ENCODE measurements around the gene TBC1D14. TPM values are rescaled to one million over a fixed set of nuclear protein-coding genes. Genes with fewer than 3 reads are reported as not detected.

TBC1D14 gene
- total RNA-seq, 1 donor: 34.0 TPM

DNA sequence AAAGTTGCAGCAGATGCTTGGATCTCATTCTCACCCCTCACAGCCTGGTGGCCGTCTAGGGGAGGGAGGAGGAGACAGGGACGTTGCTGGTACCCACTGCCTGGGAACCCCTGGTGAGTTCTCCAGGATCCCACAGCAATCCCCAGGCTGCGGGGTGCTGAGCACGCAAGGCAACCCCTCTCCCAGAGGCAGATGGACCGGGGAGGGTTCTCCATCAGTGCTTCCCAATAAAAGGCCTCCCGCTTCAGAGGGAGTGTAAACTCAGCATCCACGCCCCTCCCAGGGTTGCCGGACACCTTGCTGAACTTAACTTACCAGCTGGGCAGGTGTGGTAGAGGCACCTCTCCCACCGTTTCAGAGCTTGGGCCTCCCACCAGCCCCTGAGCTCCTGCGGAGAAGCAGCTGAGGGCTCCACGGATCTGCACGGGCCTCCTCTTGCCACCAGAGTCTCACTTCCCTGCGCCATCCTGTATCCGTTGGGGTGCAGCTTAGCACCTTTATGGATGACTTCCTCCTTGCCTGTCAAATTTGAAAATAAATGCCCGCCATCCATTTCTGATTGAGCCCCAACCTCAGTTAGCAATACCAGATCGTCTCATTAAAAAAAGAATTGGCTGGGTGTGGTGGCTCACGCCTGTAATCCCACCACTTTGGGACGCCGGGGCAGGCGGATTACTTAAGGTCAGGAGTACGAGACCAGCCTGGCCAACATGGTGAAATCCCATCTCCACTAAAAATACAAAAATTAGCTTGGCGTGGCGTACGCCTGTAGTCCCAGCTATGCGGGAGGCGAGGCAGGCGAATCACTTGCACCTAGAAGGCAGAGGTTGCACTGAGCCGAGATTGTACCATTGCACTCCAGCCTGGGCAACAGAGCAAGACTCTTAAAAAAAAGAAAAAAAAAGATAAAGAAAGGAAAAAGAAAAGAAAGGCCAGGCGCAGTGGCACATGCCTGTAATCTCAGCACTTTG lies 14.8 kb upstream of the TBC1D14 start:
- TF ChIP-seq CTCF (IDR thresholded peaks at IDR 0.05; ENCODE audit: insufficient read depth, low read length): no peak

GRCh38 chr4:6896035-6896434 lies 13.6 kb upstream of the TBC1D14 start:
- no peak for TF ChIP-seq CTCF (IDR thresholded peaks at IDR 0.05; ENCODE audit: insufficient read depth, low read length)
- no peak overlapping the region for H3K4me3 ChIP-seq (ENCODE audit: low read depth, low read length)
- DNase-seq (ENCODE audit: low read depth): no peak

More for the DNA sequence above, 14.8 kb upstream of the TBC1D14 start:
- H3K4me3 ChIP-seq (ENCODE audit: low read depth, low read length): no peak overlapping the region
- DNase-seq (ENCODE audit: low read depth): no peak

- H3K4me3 ChIP-seq (ENCODE audit: low read depth, low read length): no peak overlapping the region
- DNase-seq (ENCODE audit: low read depth): no peak
- no peak for TF ChIP-seq CTCF (IDR thresholded peaks at IDR 0.05; ENCODE audit: insufficient read depth, low read length)
These were observed 10.9 kb upstream of the TBC1D14 start for GRCh38 chr4:6898763-6899162.

- no peak overlapping the region for H3K4me3 ChIP-seq (ENCODE audit: low read depth, low read length)
- TF ChIP-seq CTCF (IDR thresholded peaks at IDR 0.05; ENCODE audit: insufficient read depth, low read length): no peak
- DNase-seq (ENCODE audit: low read depth): no peak
These were observed 9.3 kb upstream of the TBC1D14 start for GRCh38 chr4:6900181-6900812.

GRCh38 chr4:6900956-6901355 lies 8.7 kb upstream of the TBC1D14 start:
- no peak for DNase-seq (ENCODE audit: low read depth)
- no peak for TF ChIP-seq CTCF (IDR thresholded peaks at IDR 0.05; ENCODE audit: insufficient read depth, low read length)
- no peak overlapping the region for H3K4me3 ChIP-seq (ENCODE audit: low read depth, low read length)

DNA sequence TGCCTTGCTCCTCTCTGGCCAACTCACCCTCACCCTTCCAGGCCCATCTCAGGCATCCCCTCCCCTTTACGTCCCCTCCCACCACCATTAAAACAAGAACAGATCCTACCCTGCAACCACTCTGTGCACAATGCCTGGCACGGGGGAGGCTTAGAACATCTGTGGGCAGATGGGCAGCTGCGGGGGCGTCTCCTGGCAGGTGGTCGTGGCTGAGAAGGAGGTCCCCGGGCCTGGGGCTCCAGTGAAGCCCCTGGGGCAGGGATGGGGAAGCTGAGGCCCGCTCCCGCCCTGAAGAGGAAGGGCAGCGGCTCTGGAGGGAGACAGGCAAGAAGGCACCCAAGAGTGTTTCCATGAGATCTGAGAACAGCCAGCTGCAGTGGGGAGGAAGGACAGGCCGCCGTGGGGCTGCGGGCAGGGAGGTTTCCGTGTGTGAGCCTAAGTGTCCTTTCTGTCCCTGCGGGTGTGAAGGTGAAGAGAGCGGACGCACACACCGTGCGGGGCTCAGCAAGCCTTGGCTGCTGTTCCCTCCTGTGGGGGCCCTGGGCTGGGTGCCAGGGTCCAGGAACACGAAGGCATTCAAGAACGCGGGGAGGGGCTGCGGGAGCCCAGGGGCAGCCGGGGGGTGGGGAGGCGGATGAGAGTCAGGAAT lies 7.8 kb upstream of the TBC1D14 start:
- TF ChIP-seq CTCF (IDR thresholded peaks at IDR 0.05; ENCODE audit: insufficient read depth, low read length): no peak
- no peak overlapping the region for H3K4me3 ChIP-seq (ENCODE audit: low read depth, low read length)
- DNase-seq (ENCODE audit: low read depth): no peak

Data from fibroblast of the aortic adventitia (primary cell).